ENCODE data around the gene FADS3.

Gene FADS3

DNA sequence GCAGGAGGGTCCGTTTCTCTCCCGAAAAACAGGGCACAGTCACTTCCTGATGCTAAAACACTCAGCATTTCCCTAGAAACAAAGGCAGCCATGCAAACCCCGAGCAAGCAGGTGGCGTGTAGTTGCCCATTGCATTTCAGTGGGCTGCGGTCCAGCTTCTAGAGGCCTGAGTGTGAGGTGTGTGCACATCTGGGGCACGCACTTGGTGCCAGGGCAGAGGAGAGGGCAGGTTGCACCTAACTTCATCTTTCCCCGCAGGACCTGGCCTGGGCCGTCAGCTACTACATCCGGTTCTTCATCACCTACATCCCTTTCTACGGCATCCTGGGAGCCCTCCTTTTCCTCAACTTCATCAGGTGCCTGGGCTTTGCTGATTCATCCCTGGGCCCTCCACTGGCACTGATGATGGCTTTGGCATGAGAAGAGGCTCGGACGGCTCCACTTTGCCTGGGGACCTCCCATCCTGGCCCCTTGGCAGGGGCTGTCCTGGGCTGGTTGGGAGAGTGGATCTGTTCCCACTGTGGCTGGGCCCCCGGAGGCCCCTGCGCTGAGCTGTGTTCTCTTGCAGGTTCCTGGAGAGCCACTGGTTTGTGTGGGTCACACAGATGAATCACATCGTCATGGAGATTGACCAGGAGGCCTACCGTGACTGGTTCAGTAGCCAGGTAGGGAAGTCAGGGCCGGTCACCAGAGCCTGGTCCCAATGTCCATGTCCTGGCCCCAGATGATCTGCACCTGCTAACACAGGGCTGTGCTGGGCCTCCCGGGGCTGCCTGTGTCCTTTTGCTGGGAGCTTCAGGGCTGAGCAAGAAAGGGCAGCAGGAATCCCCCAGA, 28.4 kb downstream of the FADS3 start:
- no peak for DNase-seq (ENCODE audit: low read depth in 4 of 4, low spot score in 1 of 4)

- no peak for DNase-seq (ENCODE audit: low read depth in 4 of 4, low spot score in 1 of 4)
Measured at GRCh38 chr11:61861634-61862033, 29.7 kb downstream of the FADS3 start.

- DNase-seq (ENCODE audit: low read depth in 4 of 4, low spot score in 1 of 4) = no peak
Measured at GRCh38 chr11:61860054-61860903, 31.1 kb downstream of the FADS3 start.

GRCh38 chr11:61855939-61856680, 35.2 kb downstream of the FADS3 start:
- DNase-seq (ENCODE audit: low read depth in 4 of 4, low spot score in 1 of 4) = no peak

GRCh38 chr11:61854966-61855714, 36.2 kb downstream of the FADS3 start:
- DNase-seq (ENCODE audit: low read depth in 4 of 4, low spot score in 1 of 4) = no peak

- DNase-seq (ENCODE audit: low read depth in 4 of 4, low spot score in 1 of 4) = no peak
Measured at GRCh38 chr11:61854206-61854895, 37.0 kb downstream of the FADS3 start.

GRCh38 chr11:61853698-61854169, 37.6 kb downstream of the FADS3 start:
- no peak for DNase-seq (ENCODE audit: low read depth in 4 of 4, low spot score in 1 of 4)

DNA sequence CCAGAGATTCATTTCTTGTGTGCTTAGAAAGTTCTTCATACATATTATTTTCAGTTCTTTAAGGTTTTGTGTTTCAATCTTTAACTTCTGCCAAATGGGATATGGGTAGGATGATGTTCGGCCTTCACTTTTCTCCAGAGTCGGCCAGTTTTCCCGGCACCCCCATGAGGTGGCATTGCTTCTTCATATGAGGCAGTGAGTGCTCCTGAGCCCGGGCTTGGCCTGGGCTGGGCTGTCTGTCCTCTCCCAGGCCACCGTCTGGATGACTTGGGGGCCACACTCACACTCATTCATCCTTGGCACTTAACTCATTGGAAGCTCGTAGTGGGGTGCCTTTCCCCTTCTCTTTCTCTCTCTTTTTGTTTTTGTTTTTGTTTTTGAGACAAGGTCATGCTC, 39.4 kb downstream of the FADS3 start:
- no peak for DNase-seq (ENCODE audit: low read depth in 4 of 4, low spot score in 1 of 4)

DNA sequence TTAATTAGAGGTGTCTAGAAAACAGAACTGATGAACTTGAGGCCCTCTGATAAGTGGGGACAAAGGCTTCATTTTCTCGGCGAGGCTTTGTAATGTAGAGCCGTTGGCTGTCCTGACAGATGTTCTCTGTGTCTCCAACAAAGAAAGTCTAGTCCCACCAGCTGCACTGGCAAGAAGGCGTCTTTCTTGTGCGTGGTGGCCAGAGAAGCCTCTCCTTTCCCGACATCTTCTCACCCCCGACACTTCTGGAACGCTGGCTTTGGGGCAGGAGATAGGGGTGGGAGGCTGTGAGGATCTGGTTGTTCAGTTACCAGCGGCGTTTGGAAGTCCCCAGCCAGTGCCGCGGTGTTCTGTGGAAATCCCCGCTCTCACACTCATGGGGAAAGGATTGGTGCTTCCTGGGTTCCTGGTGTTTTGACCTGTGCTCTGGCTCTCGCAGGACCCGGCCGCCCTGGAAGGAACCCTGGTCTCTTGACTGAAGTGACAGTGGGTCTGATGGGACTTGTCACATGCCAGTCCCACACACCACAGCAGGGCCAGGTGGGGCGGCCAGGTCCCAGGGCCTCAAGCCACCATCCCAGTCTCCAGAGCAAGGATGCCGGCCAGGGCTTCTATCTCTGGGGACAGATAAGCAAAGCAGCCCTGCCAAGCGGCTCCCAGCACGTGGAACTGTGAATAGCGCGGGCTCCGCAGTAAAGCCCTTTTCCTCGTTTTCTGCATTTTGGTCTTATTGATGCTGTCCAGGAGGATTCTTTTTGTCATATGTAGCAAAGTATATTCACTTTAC, 40.0 kb downstream of the FADS3 start:
- no peak for DNase-seq (ENCODE audit: low read depth in 4 of 4, low spot score in 1 of 4)

GRCh38 chr11:61850687-61851086, 40.7 kb downstream of the FADS3 start:
- no peak for DNase-seq (ENCODE audit: low read depth in 4 of 4, low spot score in 1 of 4)

GRCh38 chr11:61848631-61849030, 42.7 kb downstream of the FADS3 start:
- no peak for DNase-seq (ENCODE audit: low read depth in 4 of 4, low spot score in 1 of 4)

GRCh38 chr11:61847914-61848581, 43.3 kb downstream of the FADS3 start:
- DNase-seq (ENCODE audit: low read depth in 4 of 4, low spot score in 1 of 4) = no peak

- no peak for DNase-seq (ENCODE audit: low read depth in 4 of 4, low spot score in 1 of 4)
Measured at GRCh38 chr11:61846362-61847020, 44.9 kb downstream of the FADS3 start.

DNA sequence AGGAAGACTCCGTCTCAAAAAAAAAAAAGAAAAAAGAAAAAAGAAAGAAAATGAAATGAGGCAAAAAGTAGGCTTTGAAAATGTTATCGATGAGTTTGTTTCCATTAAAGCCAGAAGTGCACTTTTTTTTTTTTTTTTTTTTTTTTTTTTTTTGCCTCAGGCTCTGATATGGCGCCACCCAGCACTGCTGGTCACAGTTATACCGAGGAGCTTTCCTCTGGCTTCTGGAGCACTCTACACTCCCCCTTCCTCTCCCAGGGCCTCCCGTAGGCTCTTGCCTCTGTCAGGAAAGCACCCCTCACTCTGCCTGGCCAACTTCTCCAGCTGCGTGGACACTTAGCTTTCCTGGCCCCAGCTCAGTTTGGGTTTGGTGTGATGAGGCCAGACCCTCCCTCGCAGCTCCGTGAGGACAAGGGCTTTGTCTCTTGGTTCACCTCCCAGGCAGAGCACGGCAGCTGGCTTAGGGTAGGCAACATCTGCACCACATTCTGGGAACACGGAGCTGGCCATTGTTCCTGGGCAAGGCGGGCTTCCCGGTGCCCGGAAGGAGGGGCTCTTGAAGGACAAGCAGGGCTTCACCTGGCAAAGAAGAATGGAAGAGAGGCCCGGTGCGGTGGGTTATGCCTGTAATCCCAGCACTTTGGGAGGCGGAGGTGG, 46.3 kb downstream of the FADS3 start:
- no peak for DNase-seq (ENCODE audit: low read depth in 4 of 4, low spot score in 1 of 4)

DNA sequence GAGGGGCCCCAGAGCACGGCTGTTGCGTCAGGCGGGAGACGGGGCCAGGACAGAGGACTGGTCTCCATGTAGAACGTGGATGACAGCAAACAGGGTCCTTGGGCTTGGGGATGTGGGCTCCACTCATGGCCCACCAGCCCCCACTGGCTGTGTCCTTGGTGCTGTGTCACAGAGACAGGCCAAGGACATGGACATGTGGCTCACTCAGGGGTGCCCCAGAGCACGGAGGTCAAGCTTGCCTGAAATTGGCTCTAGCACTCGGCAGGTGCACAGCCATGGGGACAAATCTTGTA, 48.9 kb downstream of the FADS3 start:
- no peak for DNase-seq (ENCODE audit: low read depth in 4 of 4, low spot score in 1 of 4)

DNA sequence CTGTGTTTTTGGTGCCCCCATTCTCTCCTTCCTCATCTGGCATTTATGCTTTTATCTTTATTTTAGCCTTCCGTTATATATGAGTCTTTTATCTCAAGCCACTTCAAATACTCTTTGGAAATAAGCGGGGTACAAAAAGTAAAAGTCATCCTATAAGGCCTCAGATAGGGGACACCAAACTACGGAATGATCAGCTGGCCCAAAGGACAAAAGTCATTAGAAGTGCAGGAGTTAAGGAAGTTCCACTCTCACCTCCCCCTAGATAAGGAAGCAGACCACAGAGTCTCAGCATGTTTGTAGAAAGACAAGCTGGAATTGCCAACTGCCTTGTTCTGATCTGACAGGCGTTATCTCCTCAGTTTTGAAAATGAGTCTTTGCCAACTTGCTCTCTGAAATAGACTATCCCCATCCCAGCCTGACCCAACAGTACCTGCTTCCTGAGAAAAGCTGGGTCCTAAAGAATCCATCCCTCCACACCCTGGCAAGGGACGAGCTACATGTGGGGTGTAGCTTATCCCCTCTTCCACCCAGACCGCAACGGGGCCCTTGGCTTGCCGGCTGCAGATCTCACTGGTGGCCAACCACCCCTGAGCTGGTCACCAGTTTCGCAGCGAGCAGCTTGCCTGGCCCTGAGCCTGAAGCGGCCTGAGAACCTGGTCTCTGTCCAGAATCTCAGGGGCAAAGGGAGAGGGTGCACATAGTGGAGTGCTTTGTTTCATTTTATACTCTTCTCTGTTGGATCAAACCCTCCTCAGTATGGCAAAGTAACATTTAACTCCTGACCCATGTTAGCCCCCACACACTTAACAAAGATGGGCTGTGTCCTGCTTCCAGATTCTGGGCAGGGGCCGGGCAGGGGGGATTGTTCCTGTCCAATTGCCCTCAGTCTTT, 49.5 kb downstream of the FADS3 start:
- no peak for DNase-seq (ENCODE audit: low read depth in 4 of 4, low spot score in 1 of 4)

GRCh38 chr11:61840371-61840770, 51.0 kb downstream of the FADS3 start:
- no peak for DNase-seq (ENCODE audit: low read depth in 4 of 4, low spot score in 1 of 4)
